ENCODE data around the gene SEC14L5.

SEC14L5 gene

DNA sequence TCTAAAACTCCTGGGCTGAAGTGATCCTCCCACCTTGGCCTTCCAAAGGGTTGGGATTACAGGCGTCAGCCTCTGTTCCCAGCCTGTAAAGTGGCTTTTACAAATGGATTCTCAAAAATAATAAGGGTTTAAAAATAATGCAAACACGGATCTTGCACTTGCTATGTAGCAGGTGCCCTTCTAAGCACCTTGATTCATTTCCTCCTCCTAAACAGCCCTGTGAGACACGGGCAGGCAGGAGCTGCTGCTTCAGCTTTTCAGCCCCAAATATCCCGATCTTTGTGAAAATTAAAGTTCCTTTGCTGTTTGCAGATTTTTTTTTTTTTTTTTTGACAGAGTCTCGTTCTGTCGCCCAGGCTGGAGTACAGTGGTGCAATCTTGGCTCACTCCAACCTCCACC, 43.9 kb downstream of the SEC14L5 start:
- Histone ChIP-seq H3K79me2 (ENCODE audit: insufficient read depth, low read length) (no peaks in the 10 kb centered on the region), H3K36me3 (ENCODE audit: insufficient read depth, low read length) (no peaks in the 10 kb centered on the region), H3K4me3 (ENCODE audit: low read length, poor library complexity, severe bottlenecking) (no peak overlapping the region), H3K4me1 (ENCODE audit: insufficient read depth, low read length, poor library complexity, severe bottlenecking) (no peaks in the 10 kb centered on the region), H4K20me1 (ENCODE audit: insufficient read depth, low read length, poor library complexity, severe bottlenecking) (no peaks in the 10 kb centered on the region), H3K27me3 (ENCODE audit: insufficient read depth, low read length, poor library complexity, severe bottlenecking) (no peaks in the 10 kb centered on the region), H3K4me2 (ENCODE audit: low read depth, low read length, poor library complexity, severe bottlenecking) (no peak overlapping the region), H3K9me3 (ENCODE audit: insufficient read depth, low read depth, low read length) (no peaks in the 10 kb centered on the region), H3F3A (ENCODE audit: low read depth) (no peaks in the 10 kb centered on the region), H2AFZ (ENCODE audit: low read length) (no peak overlapping the region), H3K9me2 (replicated peaks; ENCODE audit: low read depth, low read length) (no peaks in the 10 kb centered on the region), H3K9ac (ENCODE audit: low read depth, low read length, poor library complexity, severe bottlenecking) (no peak overlapping the region)
- no peak for TF ChIP-seq EZH2phosphoT487 (IDR thresholded peaks at IDR 0.05; ENCODE audit: borderline replicate concordance)
- TF ChIP-seq, protein P1, sequence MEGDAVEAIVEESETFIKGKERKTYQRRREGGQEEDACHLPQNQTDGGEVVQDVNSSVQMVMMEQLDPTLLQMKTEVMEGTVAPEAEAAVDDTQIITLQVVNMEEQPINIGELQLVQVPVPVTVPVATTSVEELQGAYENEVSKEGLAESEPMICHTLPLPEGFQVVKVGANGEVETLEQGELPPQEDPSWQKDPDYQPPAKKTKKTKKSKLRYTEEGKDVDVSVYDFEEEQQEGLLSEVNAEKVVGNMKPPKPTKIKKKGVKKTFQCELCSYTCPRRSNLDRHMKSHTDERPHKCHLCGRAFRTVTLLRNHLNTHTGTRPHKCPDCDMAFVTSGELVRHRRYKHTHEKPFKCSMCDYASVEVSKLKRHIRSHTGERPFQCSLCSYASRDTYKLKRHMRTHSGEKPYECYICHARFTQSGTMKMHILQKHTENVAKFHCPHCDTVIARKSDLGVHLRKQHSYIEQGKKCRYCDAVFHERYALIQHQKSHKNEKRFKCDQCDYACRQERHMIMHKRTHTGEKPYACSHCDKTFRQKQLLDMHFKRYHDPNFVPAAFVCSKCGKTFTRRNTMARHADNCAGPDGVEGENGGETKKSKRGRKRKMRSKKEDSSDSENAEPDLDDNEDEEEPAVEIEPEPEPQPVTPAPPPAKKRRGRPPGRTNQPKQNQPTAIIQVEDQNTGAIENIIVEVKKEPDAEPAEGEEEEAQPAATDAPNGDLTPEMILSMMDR (conservative IDR thresholded peaks at IDR 0.05; ENCODE audit: low read length), result no peak

DNA sequence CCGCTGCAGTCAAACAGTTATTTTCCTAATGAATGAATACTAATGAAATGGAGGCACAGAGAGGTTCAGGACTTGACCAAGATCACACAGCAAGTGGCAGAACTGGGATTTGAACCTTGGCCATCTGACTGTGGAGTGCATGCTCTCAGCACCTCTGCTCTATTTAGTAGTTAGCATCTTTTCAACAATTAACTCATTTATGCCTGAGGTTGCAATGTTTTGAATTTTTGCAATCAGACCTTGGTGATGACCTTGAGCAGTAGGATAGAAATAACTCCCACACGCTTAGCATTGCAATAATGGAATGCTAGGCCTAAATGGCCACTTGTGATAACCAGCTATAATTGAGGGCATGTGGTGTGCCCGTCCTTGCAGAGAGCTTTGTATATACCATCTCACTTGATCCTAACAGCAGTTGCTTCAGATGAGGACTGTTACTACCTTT, 44.6 kb downstream of the SEC14L5 start:
- no peaks in the 10 kb centered on the region for H4K20me1 ChIP-seq (ENCODE audit: insufficient read depth, low read length, poor library complexity, severe bottlenecking)
- H3F3A ChIP-seq (ENCODE audit: low read depth), result no peaks in the 10 kb centered on the region
- H3K4me3 ChIP-seq (ENCODE audit: low read length, poor library complexity, severe bottlenecking), result no peak overlapping the region
- H3K36me3 ChIP-seq (ENCODE audit: insufficient read depth, low read length), result no peaks in the 10 kb centered on the region
- no peak overlapping the region for H3K9ac ChIP-seq (ENCODE audit: low read depth, low read length, poor library complexity, severe bottlenecking)
- no peaks in the 10 kb centered on the region for H3K79me2 ChIP-seq (ENCODE audit: insufficient read depth, low read length)
- no peak overlapping the region for H3K4me2 ChIP-seq (ENCODE audit: low read depth, low read length, poor library complexity, severe bottlenecking)
- no peaks in the 10 kb centered on the region for H3K9me2 ChIP-seq (replicated peaks; ENCODE audit: low read depth, low read length)
- no peak for TF ChIP-seq EZH2phosphoT487 (IDR thresholded peaks at IDR 0.05; ENCODE audit: borderline replicate concordance)
- TF ChIP-seq, protein P1 (conservative IDR thresholded peaks at IDR 0.05; ENCODE audit: low read length), result no peak
- H3K4me1 ChIP-seq (ENCODE audit: insufficient read depth, low read length, poor library complexity, severe bottlenecking), result no peaks in the 10 kb centered on the region
- no peaks in the 10 kb centered on the region for H3K9me3 ChIP-seq (ENCODE audit: insufficient read depth, low read depth, low read length)
- no peak overlapping the region for H2AFZ ChIP-seq (ENCODE audit: low read length)
- H3K27me3 ChIP-seq (ENCODE audit: insufficient read depth, low read length, poor library complexity, severe bottlenecking), result no peaks in the 10 kb centered on the region

DNA sequence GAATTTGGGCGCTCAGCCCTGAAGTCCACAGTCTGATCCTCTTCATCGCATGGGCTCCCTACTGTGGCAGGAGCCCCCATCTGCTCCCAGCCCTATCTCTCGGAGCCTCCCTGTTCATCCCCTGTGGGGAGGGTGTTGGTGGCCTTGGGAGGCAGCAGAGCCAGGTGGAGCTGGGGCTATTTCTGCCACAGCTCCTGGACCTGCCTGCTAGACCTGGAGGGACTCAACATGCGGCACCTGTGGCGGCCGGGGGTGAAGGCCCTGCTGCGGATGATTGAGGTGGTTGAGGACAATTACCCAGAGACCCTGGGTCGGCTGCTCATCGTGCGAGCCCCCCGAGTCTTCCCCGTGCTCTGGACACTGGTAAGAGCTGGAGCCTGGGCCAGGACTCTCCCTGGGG, 45.1 kb downstream of the SEC14L5 start:
- H4K20me1 ChIP-seq (ENCODE audit: insufficient read depth, low read length, poor library complexity, severe bottlenecking), result no peaks in the 10 kb centered on the region
- no peaks in the 10 kb centered on the region for H3K4me1 ChIP-seq (ENCODE audit: insufficient read depth, low read length, poor library complexity, severe bottlenecking)
- no peak overlapping the region for H3K9ac ChIP-seq (ENCODE audit: low read depth, low read length, poor library complexity, severe bottlenecking)
- H3K79me2 ChIP-seq (ENCODE audit: insufficient read depth, low read length), result no peaks in the 10 kb centered on the region
- H3K9me3 ChIP-seq (ENCODE audit: insufficient read depth, low read depth, low read length), result no peaks in the 10 kb centered on the region
- H3K36me3 ChIP-seq (ENCODE audit: insufficient read depth, low read length), result no peaks in the 10 kb centered on the region
- no peaks in the 10 kb centered on the region for H3F3A ChIP-seq (ENCODE audit: low read depth)
- no peaks in the 10 kb centered on the region for H3K27me3 ChIP-seq (ENCODE audit: insufficient read depth, low read length, poor library complexity, severe bottlenecking)
- no peak overlapping the region for H3K4me2 ChIP-seq (ENCODE audit: low read depth, low read length, poor library complexity, severe bottlenecking)
- no peaks in the 10 kb centered on the region for H3K9me2 ChIP-seq (replicated peaks; ENCODE audit: low read depth, low read length)
- no peak overlapping the region for H3K4me3 ChIP-seq (ENCODE audit: low read length, poor library complexity, severe bottlenecking)
- no peak for TF ChIP-seq EZH2phosphoT487 (IDR thresholded peaks at IDR 0.05; ENCODE audit: borderline replicate concordance)
- TF ChIP-seq, protein P1 (conservative IDR thresholded peaks at IDR 0.05; ENCODE audit: low read length), result no peak
- no peak overlapping the region for H2AFZ ChIP-seq (ENCODE audit: low read length)

All from Loucy (cell line).